ENCODE data around the gene DPP7. TPM values are rescaled to one million over a fixed set of nuclear protein-coding genes. Genes with fewer than 3 reads are reported as not detected.

Gene DPP7
- total RNA-seq, 2 donors from 2014 or later = 20.1 to 30.6 TPM

DNA sequence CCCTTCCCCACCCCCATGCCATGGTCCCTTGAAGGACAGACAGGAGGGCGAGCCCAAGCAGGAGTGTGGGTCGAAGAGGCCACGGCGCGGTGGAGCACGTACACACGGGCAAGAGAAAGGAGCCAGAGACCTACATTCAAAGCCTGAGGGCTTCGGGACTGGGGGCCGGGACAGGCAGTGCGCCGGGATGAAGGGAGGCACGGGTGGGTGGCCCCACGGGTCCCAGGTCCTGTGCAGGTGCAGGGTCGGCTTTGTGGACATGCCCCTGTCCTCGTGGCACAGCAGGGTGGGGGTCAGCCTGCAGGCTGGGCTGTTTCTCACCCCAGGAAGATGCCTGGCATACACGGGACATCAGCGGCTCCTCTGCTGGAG is 45.5 kb upstream of the DPP7 start:
- Mint-ChIP-seq H3K27me3 (ENCODE audit: insufficient read depth) (peaks cover 94% of the 10 kb centered on the region), H3K4me1 (no peaks in the 10 kb centered on the region)

DNA sequence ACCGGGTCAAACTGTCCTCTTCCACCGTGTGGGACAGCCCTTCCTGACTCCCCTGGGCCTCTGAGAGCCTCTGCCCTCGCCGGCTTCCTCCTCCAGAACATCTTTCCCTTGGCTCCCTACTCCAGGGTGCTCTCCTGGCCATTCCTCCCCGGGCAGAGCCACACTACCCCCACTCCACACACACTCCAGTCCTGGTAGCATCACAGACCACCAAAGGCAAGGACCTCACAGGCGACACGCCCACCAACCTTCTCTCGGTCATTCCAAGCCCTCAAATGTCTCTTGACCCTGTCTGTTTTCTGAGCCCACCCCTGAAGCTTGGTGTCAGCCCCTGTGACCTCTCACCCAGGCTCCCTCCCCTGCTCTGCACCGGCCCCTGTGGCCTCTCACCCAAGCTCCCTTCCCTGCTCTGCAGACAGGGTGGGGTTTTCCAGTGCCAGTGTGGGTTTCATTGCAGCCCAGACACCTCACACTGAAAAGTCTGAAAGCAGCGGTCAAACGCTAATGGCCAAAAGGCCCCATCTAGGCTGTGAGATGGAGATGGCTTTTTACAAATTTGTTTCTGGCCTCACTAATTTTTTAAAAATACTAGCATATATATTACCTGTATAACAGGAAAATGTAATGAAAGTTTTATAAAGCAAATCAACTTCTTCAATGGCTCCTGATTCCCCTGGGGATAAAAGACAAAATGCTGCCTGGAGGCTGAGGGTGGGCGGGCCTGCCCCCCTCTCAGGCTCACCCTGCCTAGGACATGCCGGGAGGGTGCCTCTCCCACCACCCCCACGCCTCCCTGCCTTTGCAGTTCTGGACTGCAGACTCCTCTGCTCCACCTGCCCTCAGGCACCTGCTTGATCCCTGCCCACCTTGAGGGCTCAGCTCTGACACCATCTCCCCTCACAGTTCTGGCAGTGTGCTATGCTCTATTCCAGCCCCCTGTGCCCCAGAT is 44.8 kb upstream of the DPP7 start:
- Mint-ChIP-seq H3K4me1 (no peaks in the 10 kb centered on the region), H3K27ac (no peak overlapping the region), H3K9me3 (no peaks in the 10 kb centered on the region), H3K4me3 (no peak overlapping the region), H3K36me3 (ENCODE audit: low read depth) (no peaks in the 10 kb centered on the region), H3K27me3 (ENCODE audit: insufficient read depth) (peaks cover 94% of the 10 kb centered on the region)
- no peak overlapping the region for H3K4me3 ChIP-seq (ENCODE audit: low read length)
- TF ChIP-seq, protein P1, sequence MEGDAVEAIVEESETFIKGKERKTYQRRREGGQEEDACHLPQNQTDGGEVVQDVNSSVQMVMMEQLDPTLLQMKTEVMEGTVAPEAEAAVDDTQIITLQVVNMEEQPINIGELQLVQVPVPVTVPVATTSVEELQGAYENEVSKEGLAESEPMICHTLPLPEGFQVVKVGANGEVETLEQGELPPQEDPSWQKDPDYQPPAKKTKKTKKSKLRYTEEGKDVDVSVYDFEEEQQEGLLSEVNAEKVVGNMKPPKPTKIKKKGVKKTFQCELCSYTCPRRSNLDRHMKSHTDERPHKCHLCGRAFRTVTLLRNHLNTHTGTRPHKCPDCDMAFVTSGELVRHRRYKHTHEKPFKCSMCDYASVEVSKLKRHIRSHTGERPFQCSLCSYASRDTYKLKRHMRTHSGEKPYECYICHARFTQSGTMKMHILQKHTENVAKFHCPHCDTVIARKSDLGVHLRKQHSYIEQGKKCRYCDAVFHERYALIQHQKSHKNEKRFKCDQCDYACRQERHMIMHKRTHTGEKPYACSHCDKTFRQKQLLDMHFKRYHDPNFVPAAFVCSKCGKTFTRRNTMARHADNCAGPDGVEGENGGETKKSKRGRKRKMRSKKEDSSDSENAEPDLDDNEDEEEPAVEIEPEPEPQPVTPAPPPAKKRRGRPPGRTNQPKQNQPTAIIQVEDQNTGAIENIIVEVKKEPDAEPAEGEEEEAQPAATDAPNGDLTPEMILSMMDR (conservative IDR thresholded peaks at IDR 0.05) = no peak
- H3K9me3 ChIP-seq (ENCODE audit: control insufficient read depth, low read length) = no peaks in the 10 kb centered on the region
- H3K4me1 ChIP-seq (ENCODE audit: control insufficient read depth, insufficient read depth, low read length) = no peaks in the 10 kb centered on the region
- no peak overlapping the region for H3K27ac ChIP-seq (ENCODE audit: low read depth, low read length)
- DNase-seq = no peak
- H3K36me3 ChIP-seq (ENCODE audit: control insufficient read depth, insufficient read depth, low read length) = no peaks in the 10 kb centered on the region
- H3K27me3 ChIP-seq (ENCODE audit: control insufficient read depth, insufficient read depth, low read length, poor library complexity, severe bottlenecking) = peaks cover 95% of the 10 kb centered on the region
- H3K9ac ChIP-seq (ENCODE audit: extremely low read depth, low read length, poor library complexity, severe bottlenecking) = no peak overlapping the region
- 28 to 57% methylated on average over 7 to 14 of the region's 14 CpGs for WGBS, 2 experiments (ENCODE audit: insufficient coverage in 1 of 2, insufficient read length in 1 of 2)

More for the DNA sequence above, 45.5 kb upstream of the DPP7 start:
- H3K9me3 ChIP-seq (ENCODE audit: control insufficient read depth, low read length) = no peaks in the 10 kb centered on the region
- no peak overlapping the region for H3K27ac ChIP-seq (ENCODE audit: low read depth, low read length)
- Mint-ChIP-seq H3K9me3 (no peaks in the 10 kb centered on the region), H3K4me3 (no peak overlapping the region), H3K27ac (no peak overlapping the region), H3K36me3 (ENCODE audit: low read depth) (no peaks in the 10 kb centered on the region)
- no peaks in the 10 kb centered on the region for H3K4me1 ChIP-seq (ENCODE audit: control insufficient read depth, insufficient read depth, low read length)
- peaks cover 100% of the 10 kb centered on the region for H3K27me3 ChIP-seq (ENCODE audit: control insufficient read depth, insufficient read depth, low read length, poor library complexity, severe bottlenecking)
- no peaks in the 10 kb centered on the region for H3K36me3 ChIP-seq (ENCODE audit: control insufficient read depth, insufficient read depth, low read length)
- H3K9ac ChIP-seq (ENCODE audit: extremely low read depth, low read length, poor library complexity, severe bottlenecking) = no peak overlapping the region
- no peak for DNase-seq
- TF ChIP-seq, protein P1 (conservative IDR thresholded peaks at IDR 0.05) = no peak
- H3K4me3 ChIP-seq (ENCODE audit: low read length) = no peak overlapping the region
- WGBS, 2 experiments (ENCODE audit: insufficient coverage in 1 of 2, insufficient read length in 1 of 2) = 63 to 78% methylated on average over 14 to 17 of the region's 17 CpGs

DNA sequence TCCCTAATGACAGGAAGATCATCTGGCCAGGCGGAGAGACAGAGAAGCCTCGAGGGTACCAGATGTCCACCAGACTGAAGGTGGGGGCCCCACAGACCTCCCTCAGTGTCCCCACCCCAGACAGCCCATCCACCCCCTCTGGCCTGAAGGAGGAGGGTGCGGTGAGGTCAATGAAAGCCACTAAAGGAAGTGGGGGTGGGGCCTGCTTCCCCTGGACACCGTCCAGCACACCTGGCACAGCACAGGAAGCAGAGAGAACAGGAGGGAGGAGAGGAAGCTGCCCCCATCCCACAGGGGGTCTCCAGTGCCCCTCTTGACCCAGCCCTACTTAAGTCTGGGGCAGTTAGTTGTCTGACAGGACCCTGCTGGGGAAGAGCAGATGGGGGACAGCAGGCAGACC is 44.1 kb upstream of the DPP7 start:
- Mint-ChIP-seq H3K36me3 (ENCODE audit: low read depth) (no peaks in the 10 kb centered on the region), H3K4me3 (no peak overlapping the region), H3K27ac (no peak overlapping the region), H3K9me3 (no peaks in the 10 kb centered on the region), H3K4me1 (no peaks in the 10 kb centered on the region), H3K27me3 (ENCODE audit: insufficient read depth) (peaks cover 89% of the 10 kb centered on the region)
- DNase-seq = no peak
- no peaks in the 10 kb centered on the region for H3K36me3 ChIP-seq (ENCODE audit: control insufficient read depth, insufficient read depth, low read length)
- H3K9ac ChIP-seq (ENCODE audit: extremely low read depth, low read length, poor library complexity, severe bottlenecking) = no peak overlapping the region
- peaks cover 88% of the 10 kb centered on the region for H3K27me3 ChIP-seq (ENCODE audit: control insufficient read depth, insufficient read depth, low read length, poor library complexity, severe bottlenecking)
- 40 to 62% methylated on average over 1 to 4 of the region's 4 CpGs for WGBS, 2 experiments (ENCODE audit: insufficient coverage in 1 of 2, insufficient read length in 1 of 2)
- no peaks in the 10 kb centered on the region for H3K9me3 ChIP-seq (ENCODE audit: control insufficient read depth, low read length)
- no peaks in the 10 kb centered on the region for H3K4me1 ChIP-seq (ENCODE audit: control insufficient read depth, insufficient read depth, low read length)
- H3K4me3 ChIP-seq (ENCODE audit: low read length) = no peak overlapping the region
- H3K27ac ChIP-seq (ENCODE audit: low read depth, low read length) = no peak overlapping the region
- TF ChIP-seq, protein P1 (conservative IDR thresholded peaks at IDR 0.05) = no peak
